Chondrocyte (in vitro differentiated cells): ENCODE measurements around the gene GPATCH1. TPM values are rescaled to one million over a fixed set of nuclear protein-coding genes. Genes with fewer than 3 reads are reported as not detected.

ENCODE experiments used
- DNase-seq: peaks from one replicate; pipeline ENCODE4 v3.0.0; 2021; ENCODE audit warnings: mixed read lengths, low spot score
- H3K27ac Mint-ChIP-seq: one replicate; pipeline ENCODE4 v1.8.0; 2021; ENCODE audit warnings: mild to moderate bottlenecking, moderate library complexity, mixed read lengths; ENCODE audit not compliant: unreplicated experiment
- H3K27me3 Mint-ChIP-seq: 2 replicates; pipeline ENCODE4 v1.8.0; 2021; ENCODE audit warnings: low read depth, mixed read lengths
- H3K36me3 Mint-ChIP-seq: 2 replicates; pipeline ENCODE4 v1.8.0; 2021; ENCODE audit warnings: low read depth, mixed read lengths
- H3K4me1 Mint-ChIP-seq: 2 replicates; pipeline ENCODE4 v1.8.0; 2021; ENCODE audit warnings: low read depth, mild to moderate bottlenecking, mixed read lengths
- H3K4me3 Mint-ChIP-seq: one replicate; pipeline ENCODE4 v1.8.0; 2021; ENCODE audit warnings: mild to moderate bottlenecking, moderate library complexity, mixed read lengths; ENCODE audit not compliant: unreplicated experiment
- H3K9me3 Mint-ChIP-seq: 2 replicates; pipeline ENCODE4 v1.8.0; 2021; ENCODE audit warnings: low read depth, mixed read lengths
- total RNA-seq: library from RNA; stranded (reverse); gene quantifications from 3 replicates; pipeline ENCODE4 v1.2.1, GENCODE V29; 2021
- TF ChIP-seq, protein P1 (sequence below): fragments of 200-600 bp; sonication (generic); IDR thresholded peaks from 2 replicates; pipeline ENCODE4 v1.5.0; 2021; ENCODE audit warnings: antibody characterized with exemption, mild to moderate bottlenecking, moderate library complexity

Gene GPATCH1
- total RNA-seq, 1 donor from 2014 or later = 7.1 TPM

- H3K36me3 Mint-ChIP-seq = peaks cover 18% of the 10 kb centered on the region
- no peak overlapping the region for H3K27ac Mint-ChIP-seq
- no peaks in the 10 kb centered on the region for H3K27me3 Mint-ChIP-seq
- no peaks in the 10 kb centered on the region for H3K4me1 Mint-ChIP-seq
- no peaks in the 10 kb centered on the region for H3K9me3 Mint-ChIP-seq
- TF ChIP-seq, protein P1, sequence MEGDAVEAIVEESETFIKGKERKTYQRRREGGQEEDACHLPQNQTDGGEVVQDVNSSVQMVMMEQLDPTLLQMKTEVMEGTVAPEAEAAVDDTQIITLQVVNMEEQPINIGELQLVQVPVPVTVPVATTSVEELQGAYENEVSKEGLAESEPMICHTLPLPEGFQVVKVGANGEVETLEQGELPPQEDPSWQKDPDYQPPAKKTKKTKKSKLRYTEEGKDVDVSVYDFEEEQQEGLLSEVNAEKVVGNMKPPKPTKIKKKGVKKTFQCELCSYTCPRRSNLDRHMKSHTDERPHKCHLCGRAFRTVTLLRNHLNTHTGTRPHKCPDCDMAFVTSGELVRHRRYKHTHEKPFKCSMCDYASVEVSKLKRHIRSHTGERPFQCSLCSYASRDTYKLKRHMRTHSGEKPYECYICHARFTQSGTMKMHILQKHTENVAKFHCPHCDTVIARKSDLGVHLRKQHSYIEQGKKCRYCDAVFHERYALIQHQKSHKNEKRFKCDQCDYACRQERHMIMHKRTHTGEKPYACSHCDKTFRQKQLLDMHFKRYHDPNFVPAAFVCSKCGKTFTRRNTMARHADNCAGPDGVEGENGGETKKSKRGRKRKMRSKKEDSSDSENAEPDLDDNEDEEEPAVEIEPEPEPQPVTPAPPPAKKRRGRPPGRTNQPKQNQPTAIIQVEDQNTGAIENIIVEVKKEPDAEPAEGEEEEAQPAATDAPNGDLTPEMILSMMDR = no peak
- H3K4me3 Mint-ChIP-seq = no peak overlapping the region
- no peak for DNase-seq
Observed at GRCh38 chr19:33130433-33130832, 49.5 kb downstream of the GPATCH1 start.

DNA sequence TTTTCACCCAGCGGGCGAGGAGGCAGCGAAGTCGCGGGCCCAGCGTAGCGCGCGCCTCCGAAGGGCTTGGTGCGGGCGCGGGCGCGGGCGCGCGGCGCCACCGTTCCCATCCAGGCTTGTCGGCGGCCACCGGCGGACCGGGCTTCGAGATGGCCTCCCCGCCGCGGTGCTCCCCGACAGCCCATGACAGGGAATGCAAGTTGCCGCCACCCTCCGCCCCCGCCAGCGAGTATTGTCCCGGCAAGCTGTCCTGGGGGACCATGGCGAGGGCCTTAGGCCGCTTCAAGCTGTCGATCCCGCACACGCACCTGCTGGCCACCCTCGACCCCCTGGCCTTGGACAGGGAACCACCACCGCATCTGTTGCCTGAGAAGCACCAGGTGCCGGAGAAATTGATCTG lies 51.0 kb downstream of the GPATCH1 start, which contains the start of gene WDR88:
TSS of gene WDR88 (plus strand) at position 94 of the 400 bp plus-strand sequence. CDS start at position 150, 56 bp downstream.
- DNase-seq = peak; percentile 85
- TF ChIP-seq, protein P1 = no peak
- Mint-ChIP-seq H3K4me3 (no peak within 1 kb of the TSS), H3K27me3 (no peaks in the 10 kb centered on the region), H3K4me1 (no peaks in the 10 kb centered on the region), H3K9me3 (no peaks in the 10 kb centered on the region), H3K36me3 (peaks cover 16% of the 10 kb centered on the region), H3K27ac (no peak within 1 kb of the TSS)

GRCh38 chr19:33132425-33132824 lies 51.4 kb downstream of the GPATCH1 start:
- H3K36me3 Mint-ChIP-seq = peaks cover 15% of the 10 kb centered on the region
- no peaks in the 10 kb centered on the region for H3K9me3 Mint-ChIP-seq
- DNase-seq = no peak
- no peak overlapping the region for H3K27ac Mint-ChIP-seq
- TF ChIP-seq, protein P1 = peak; percentile 61
- no peak overlapping the region for H3K4me3 Mint-ChIP-seq
- H3K4me1 Mint-ChIP-seq = no peaks in the 10 kb centered on the region
- H3K27me3 Mint-ChIP-seq = no peaks in the 10 kb centered on the region

DNA sequence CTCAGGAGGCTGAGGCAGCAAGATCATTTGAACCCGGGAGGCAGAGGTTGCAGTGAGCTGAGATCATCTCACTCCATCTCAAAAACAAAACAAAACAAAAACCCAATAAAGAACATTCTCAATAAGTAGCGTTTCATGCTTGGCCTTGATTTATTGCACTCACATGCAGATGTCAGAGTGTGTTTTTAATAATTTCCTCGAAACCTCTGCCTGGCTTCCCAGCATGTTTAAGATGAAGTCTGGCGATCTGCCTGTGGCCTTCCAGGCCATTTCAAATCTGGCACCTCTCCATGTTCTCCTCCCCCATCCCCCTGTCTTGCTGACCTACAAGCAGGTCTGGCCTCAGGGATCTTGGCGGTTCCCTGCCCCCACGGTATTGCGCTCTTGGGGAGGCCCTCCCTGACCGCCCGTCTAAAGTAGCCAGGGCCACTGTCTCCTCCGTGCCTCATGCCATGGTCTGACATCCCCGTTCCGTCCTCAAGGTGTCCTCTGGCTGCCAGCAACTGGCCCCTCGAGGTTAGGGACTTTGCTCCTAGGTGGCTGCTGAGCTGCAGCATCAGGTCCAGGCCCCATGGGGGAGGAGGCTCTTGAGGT lies 52.6 kb downstream of the GPATCH1 start:
- no peak overlapping the region for H3K27ac Mint-ChIP-seq
- H3K4me1 Mint-ChIP-seq = no peaks in the 10 kb centered on the region
- TF ChIP-seq, protein P1 = no peak
- DNase-seq = no peak
- no peaks in the 10 kb centered on the region for H3K9me3 Mint-ChIP-seq
- H3K4me3 Mint-ChIP-seq = no peak overlapping the region
- peaks cover 12% of the 10 kb centered on the region for H3K36me3 Mint-ChIP-seq
- H3K27me3 Mint-ChIP-seq = no peaks in the 10 kb centered on the region

DNA sequence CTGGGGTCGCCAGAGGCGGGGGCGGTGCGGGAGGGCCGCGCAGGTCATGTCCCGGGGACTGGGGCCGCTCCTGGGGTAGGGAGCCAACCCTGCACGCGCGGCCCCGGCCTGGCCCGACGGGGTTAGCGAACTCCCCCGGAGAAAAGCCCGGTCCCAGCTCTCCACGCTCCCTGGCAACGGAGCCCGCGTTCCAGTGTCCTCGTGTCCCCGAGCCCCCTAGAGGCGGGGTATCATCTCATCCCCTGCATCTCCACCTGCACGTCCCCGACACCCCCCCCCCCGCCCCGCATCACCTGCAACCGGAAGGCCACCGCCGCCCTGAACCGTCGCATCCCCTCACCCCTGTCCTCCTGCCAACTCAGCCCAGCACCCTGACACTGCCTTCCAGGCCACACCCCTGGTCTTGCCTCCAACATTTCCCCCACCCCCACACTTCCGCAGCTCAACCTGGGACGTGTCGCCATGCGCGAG lies 53.6 kb downstream of the GPATCH1 start:
- DNase-seq = no peak
- Mint-ChIP-seq H3K4me1 (no peaks in the 10 kb centered on the region), H3K27me3 (no peaks in the 10 kb centered on the region), H3K27ac (no peak overlapping the region), H3K4me3 (no peak overlapping the region), H3K36me3 (peaks cover 7% of the 10 kb centered on the region), H3K9me3 (no peaks in the 10 kb centered on the region)
- TF ChIP-seq, protein P1 = no peak
